Bronchial epithelial cell (primary cell): Measurements from ENCODE around the gene CNTN1. TPM values are rescaled to one million over a fixed set of nuclear protein-coding genes. Genes with fewer than 3 reads are reported as not detected.

Experiments
- DNase-seq: peaks from one replicate; pipeline ENCODE4 v3.0.0-alpha.2; 2010; ENCODE audit warnings: low read depth
- FAIRE-seq: peaks from 2 replicates; lab custom pipeline; 2011; peaks lifted over from hg19 to GRCh38; lab: Jason Lieb, UNC
- H3K27me3 ChIP-seq: 2 replicates; pipeline ENCODE4 v1.5.1; 2011; ENCODE audit warnings: low read length; ENCODE audit not compliant: control insufficient read depth, insufficient read depth
- H3K36me3 ChIP-seq: 2 replicates; pipeline ENCODE4 v1.5.1; 2011; ENCODE audit warnings: low read length; ENCODE audit not compliant: control insufficient read depth, insufficient read depth
- H3K4me3 ChIP-seq: 2 replicates; pipeline ENCODE4 v1.5.1; 2011; ENCODE audit warnings: mild to moderate bottlenecking, low read depth, low read length, control low read depth
- total RNA-seq: library from RNA; depleted of rRNA; stranded (reverse); fragments of >200 nt; gene quantifications from 2 replicates; pipeline ENCODE4 v1.2.1, GENCODE V29; 2014
- TF ChIP-seq, protein P1 (sequence below): IDR thresholded peaks from 2 replicates; pipeline ENCODE4 v1.5.1; 2011; ENCODE audit warnings: mild to moderate bottlenecking, moderate library complexity, low read length, control low read depth, inconsistent platforms; ENCODE audit not compliant: insufficient read depth, severe bottlenecking

The CNTN1 gene
- total RNA-seq, 1 donor from 2014 or later = 2.4 TPM

GRCh38 chr12:40775661-40776060, 83.4 kb downstream of the CNTN1 start:
- H3K36me3 ChIP-seq = no peaks in the 10 kb centered on the region
- TF ChIP-seq, protein P1, sequence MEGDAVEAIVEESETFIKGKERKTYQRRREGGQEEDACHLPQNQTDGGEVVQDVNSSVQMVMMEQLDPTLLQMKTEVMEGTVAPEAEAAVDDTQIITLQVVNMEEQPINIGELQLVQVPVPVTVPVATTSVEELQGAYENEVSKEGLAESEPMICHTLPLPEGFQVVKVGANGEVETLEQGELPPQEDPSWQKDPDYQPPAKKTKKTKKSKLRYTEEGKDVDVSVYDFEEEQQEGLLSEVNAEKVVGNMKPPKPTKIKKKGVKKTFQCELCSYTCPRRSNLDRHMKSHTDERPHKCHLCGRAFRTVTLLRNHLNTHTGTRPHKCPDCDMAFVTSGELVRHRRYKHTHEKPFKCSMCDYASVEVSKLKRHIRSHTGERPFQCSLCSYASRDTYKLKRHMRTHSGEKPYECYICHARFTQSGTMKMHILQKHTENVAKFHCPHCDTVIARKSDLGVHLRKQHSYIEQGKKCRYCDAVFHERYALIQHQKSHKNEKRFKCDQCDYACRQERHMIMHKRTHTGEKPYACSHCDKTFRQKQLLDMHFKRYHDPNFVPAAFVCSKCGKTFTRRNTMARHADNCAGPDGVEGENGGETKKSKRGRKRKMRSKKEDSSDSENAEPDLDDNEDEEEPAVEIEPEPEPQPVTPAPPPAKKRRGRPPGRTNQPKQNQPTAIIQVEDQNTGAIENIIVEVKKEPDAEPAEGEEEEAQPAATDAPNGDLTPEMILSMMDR = no peak
- DNase-seq (peak; percentile 75), FAIRE-seq (no peak)
- H3K27me3 ChIP-seq = no peaks in the 10 kb centered on the region
- no peak overlapping the region for H3K4me3 ChIP-seq

- no peak overlapping the region for H3K4me3 ChIP-seq
- DNase-seq = no peak
- FAIRE-seq = no peak
- no peaks in the 10 kb centered on the region for H3K36me3 ChIP-seq
- H3K27me3 ChIP-seq = no peaks in the 10 kb centered on the region
- TF ChIP-seq, protein P1 = no peak
These were observed 91.9 kb downstream of the CNTN1 start for GRCh38 chr12:40784102-40784501.

- no peak overlapping the region for H3K4me3 ChIP-seq
- TF ChIP-seq, protein P1 = no peak
- DNase-seq (no peak), FAIRE-seq (no peak)
- no peaks in the 10 kb centered on the region for H3K36me3 ChIP-seq
- no peaks in the 10 kb centered on the region for H3K27me3 ChIP-seq
These were observed 96.0 kb downstream of the CNTN1 start for GRCh38 chr12:40788276-40788675.

GRCh38 chr12:40792792-40793386, 100.7 kb downstream of the CNTN1 start:
- no peaks in the 10 kb centered on the region for H3K36me3 ChIP-seq
- no peak overlapping the region for H3K4me3 ChIP-seq
- TF ChIP-seq, protein P1 = no peak
- H3K27me3 ChIP-seq = no peaks in the 10 kb centered on the region
- DNase-seq (no peak), FAIRE-seq (no peak)

GRCh38 chr12:40793471-40793870, 101.2 kb downstream of the CNTN1 start:
- Histone ChIP-seq H3K36me3 (no peaks in the 10 kb centered on the region), H3K27me3 (no peaks in the 10 kb centered on the region), H3K4me3 (no peak overlapping the region)
- TF ChIP-seq, protein P1 = no peak
- DNase-seq (no peak), FAIRE-seq (no peak)

DNA sequence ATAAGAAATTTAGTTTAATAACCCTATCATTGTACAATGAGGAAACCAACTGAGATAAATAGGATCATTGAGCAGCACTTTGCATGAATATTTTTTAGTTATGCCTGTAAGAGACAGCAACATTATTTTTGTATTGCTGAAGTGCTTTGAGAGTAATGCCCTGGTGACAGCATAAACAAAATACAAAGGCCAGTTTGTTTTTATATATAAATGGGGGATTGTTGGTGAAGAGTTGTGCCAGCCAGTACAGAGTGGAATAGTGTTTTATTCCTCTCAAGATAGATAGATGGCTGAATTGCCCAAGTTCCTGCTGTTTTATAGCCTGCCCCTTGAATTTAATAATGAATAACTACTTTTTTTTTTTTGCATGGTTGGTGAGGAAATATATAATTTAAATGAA, 101.8 kb downstream of the CNTN1 start:
- DNase-seq (no peak), FAIRE-seq (no peak)
- Histone ChIP-seq H3K27me3 (no peaks in the 10 kb centered on the region), H3K36me3 (no peaks in the 10 kb centered on the region), H3K4me3 (no peak overlapping the region)
- TF ChIP-seq, protein P1 = no peak
